NT2/D1 (cell line): ENCODE results near the gene PPP2R1B.

Source experiments
- DNase-seq: peaks from one replicate; pipeline ENCODE4 v3.0.0-alpha.2; 2011; ENCODE audit warnings: low read depth, low spot score
- H3K27me3 ChIP-seq: 2 replicates; pipeline ENCODE4 v1.6.0; 2011; ENCODE audit warnings: mild to moderate bottlenecking; ENCODE audit not compliant: insufficient read length, insufficient read depth
- H3K36me3 ChIP-seq: 2 replicates; pipeline ENCODE4 v1.6.1; 2011; ENCODE audit warnings: mild to moderate bottlenecking, low read length, mixed read lengths; ENCODE audit not compliant: insufficient read depth, insufficient read length
- H3K4me1 ChIP-seq: 2 replicates; pipeline ENCODE4 v1.5.1; 2011; ENCODE audit not compliant: insufficient read depth, insufficient read length
- H3K4me3 ChIP-seq: 2 replicates; pipeline ENCODE4 v1.5.1; 2011; ENCODE audit warnings: low read depth; ENCODE audit not compliant: insufficient read length
- H3K9ac ChIP-seq: 2 replicates; pipeline ENCODE4 v1.6.0; 2011; ENCODE audit warnings: low read depth; ENCODE audit not compliant: insufficient read length
- H3K9me3 ChIP-seq: 2 replicates; pipeline ENCODE4 v1.5.1; 2011; ENCODE audit warnings: mild to moderate bottlenecking, low read length; ENCODE audit not compliant: insufficient read depth
- SUZ12 ChIP-seq: IDR thresholded peaks from 2 replicates; pipeline ENCODE4 v1.6.1; 2011; ENCODE audit not compliant: insufficient read length, insufficient read depth; ENCODE audit errors: extremely low read depth
- YY1 ChIP-seq: IDR thresholded peaks from 2 replicates; pipeline ENCODE4 v1.6.1; 2011; ENCODE audit not compliant: insufficient read length, insufficient read depth
- ZNF274 ChIP-seq: IDR thresholded peaks from 2 replicates; pipeline ENCODE4 v1.6.1; 2011; ENCODE audit warnings: mild to moderate bottlenecking, low read depth, low read length

Gene PPP2R1B

GRCh38 chr11:111765984-111766833 is at the start of gene PPP2R1B:
TSS of gene PPP2R1B (minus strand) at chr11:111766389. CDS start at chr11:111766361, 28 bp downstream.
- peaks cover 36% of the 10 kb centered on the region for H3K36me3 ChIP-seq

GRCh38 chr11:111815489-111815888 is 49.3 kb upstream of the PPP2R1B start:
- no peak for DNase-seq
- no peaks in the 10 kb centered on the region for H3K9me3 ChIP-seq
- no peaks in the 10 kb centered on the region for H3K4me1 ChIP-seq
- no peak overlapping the region for H3K4me3 ChIP-seq
- H3K36me3 ChIP-seq: no peaks in the 10 kb centered on the region
- TF ChIP-seq YY1 (no peak), SUZ12 (no peak), ZNF274 (no peak)
- H3K9ac ChIP-seq: no peak overlapping the region
- H3K27me3 ChIP-seq: no peaks in the 10 kb centered on the region

More at GRCh38 chr11:111765984-111766833, at the start of gene PPP2R1B:
- Histone ChIP-seq H3K27me3 (peaks cover 5% of the 10 kb centered on the region), H3K4me1 (no peaks in the 10 kb centered on the region), H3K4me3 (peak within 1 kb of the TSS; percentile 90), H3K9ac (peak within 1 kb of the TSS; percentile 87), H3K9me3 (no peaks in the 10 kb centered on the region)
- DNase-seq: peak; percentile 59
- TF ChIP-seq SUZ12: no peak
- TF ChIP-seq YY1: peak; percentile 57
- TF ChIP-seq ZNF274: no peak

GRCh38 chr11:111814557-111815320 is 48.5 kb upstream of the PPP2R1B start:
- H3K4me1 ChIP-seq: no peaks in the 10 kb centered on the region
- H3K9ac ChIP-seq: no peak overlapping the region
- no peaks in the 10 kb centered on the region for H3K36me3 ChIP-seq
- no peak for TF ChIP-seq SUZ12
- TF ChIP-seq ZNF274: no peak
- no peak for TF ChIP-seq YY1
- H3K9me3 ChIP-seq: no peaks in the 10 kb centered on the region
- H3K27me3 ChIP-seq: no peaks in the 10 kb centered on the region
- no peak for DNase-seq
- no peak overlapping the region for H3K4me3 ChIP-seq

DNA sequence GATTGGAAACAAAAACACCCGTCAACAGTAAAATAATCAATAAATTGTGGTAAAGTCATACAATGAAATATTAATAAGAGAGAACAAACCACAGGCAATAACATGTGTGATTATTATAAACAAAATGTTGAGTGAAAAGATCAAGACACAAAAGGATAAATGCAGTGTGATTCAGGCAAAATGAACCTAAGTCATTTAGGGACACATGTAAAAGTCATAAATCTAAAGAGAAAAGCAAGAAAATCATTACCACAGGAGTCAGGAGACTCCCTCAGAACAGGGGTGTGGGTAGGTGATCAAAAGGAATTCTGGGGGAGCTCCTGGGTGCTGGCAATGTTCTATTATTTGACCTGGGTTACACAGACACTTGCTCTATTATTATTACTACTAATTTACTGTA is 47.9 kb upstream of the PPP2R1B start:
- DNase-seq: no peak
- H3K4me3 ChIP-seq: no peak overlapping the region
- H3K4me1 ChIP-seq: no peaks in the 10 kb centered on the region
- H3K27me3 ChIP-seq: no peaks in the 10 kb centered on the region
- H3K9me3 ChIP-seq: no peaks in the 10 kb centered on the region
- no peak for TF ChIP-seq ZNF274
- TF ChIP-seq YY1: no peak
- no peak for TF ChIP-seq SUZ12
- no peaks in the 10 kb centered on the region for H3K36me3 ChIP-seq
- no peak overlapping the region for H3K9ac ChIP-seq

DNA sequence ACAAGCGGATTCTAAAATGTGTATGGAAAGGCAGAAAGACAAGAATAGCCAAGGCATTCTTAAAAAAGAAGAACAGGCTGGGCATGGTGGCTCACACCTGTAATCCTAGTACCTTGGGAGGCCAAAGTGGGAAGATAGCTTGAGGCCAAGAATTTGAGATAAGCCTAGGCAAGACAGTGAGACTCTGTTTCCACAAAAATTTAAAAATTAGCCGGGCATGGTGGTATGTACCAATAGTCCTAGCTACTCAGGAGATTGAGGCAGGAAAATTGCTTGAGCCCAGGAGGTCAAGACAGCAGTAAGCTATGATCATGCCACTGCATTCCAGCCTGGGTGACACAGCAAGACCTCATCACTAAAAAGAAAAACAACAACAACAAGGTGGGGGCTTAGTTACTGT is 46.0 kb upstream of the PPP2R1B start:
- H3K9ac ChIP-seq: no peak overlapping the region
- TF ChIP-seq SUZ12 (no peak), YY1 (no peak), ZNF274 (no peak)
- no peaks in the 10 kb centered on the region for H3K4me1 ChIP-seq
- H3K9me3 ChIP-seq: no peaks in the 10 kb centered on the region
- DNase-seq: no peak
- no peaks in the 10 kb centered on the region for H3K27me3 ChIP-seq
- H3K36me3 ChIP-seq: peaks cover 9% of the 10 kb centered on the region
- H3K4me3 ChIP-seq: no peak overlapping the region

DNA sequence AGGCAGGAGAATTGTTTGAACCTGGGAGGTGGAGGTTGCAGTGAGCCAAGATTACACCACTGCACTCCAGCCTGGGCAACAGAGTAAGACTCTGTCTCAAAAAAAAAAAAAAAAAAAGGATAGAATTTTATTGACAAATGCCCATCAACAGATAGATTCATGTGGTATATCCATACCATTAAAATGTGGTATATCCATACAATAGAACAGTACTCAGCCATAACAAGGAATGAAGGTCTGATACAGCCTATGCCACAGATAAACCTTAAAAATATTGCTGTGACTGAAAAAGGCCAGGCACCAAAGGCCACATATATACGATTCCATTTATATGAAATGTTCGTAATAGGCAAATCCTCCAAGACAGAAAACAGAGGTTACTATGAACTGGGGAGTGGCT is 45.3 kb upstream of the PPP2R1B start:
- no peak overlapping the region for H3K4me3 ChIP-seq
- H3K9ac ChIP-seq: no peak overlapping the region
- H3K36me3 ChIP-seq: peaks cover 9% of the 10 kb centered on the region
- no peak for DNase-seq
- H3K9me3 ChIP-seq: no peaks in the 10 kb centered on the region
- no peaks in the 10 kb centered on the region for H3K4me1 ChIP-seq
- TF ChIP-seq YY1: no peak
- no peak for TF ChIP-seq ZNF274
- TF ChIP-seq SUZ12: no peak
- H3K27me3 ChIP-seq: no peaks in the 10 kb centered on the region

GRCh38 chr11:111808834-111809233 is 42.6 kb upstream of the PPP2R1B start:
- Histone ChIP-seq H3K4me3 (no peak overlapping the region), H3K9me3 (no peaks in the 10 kb centered on the region), H3K36me3 (peaks cover 13% of the 10 kb centered on the region), H3K9ac (no peak overlapping the region), H3K27me3 (no peaks in the 10 kb centered on the region), H3K4me1 (no peaks in the 10 kb centered on the region)
- DNase-seq: no peak
- TF ChIP-seq SUZ12 (no peak), YY1 (no peak), ZNF274 (no peak)
